HG03103 (cell line): ENCODE data around the gene L1CAM.
A peak's percentile ranks its signal among the peaks of the same experiment; 100 is the strongest.

Source experiments
- ATAC-seq: cut with Tn5 transposase; IDR thresholded peaks from one replicate; pipeline ENCODE4 v1.9.1; 2021; ENCODE audit warnings: low read depth; ENCODE audit not compliant: unreplicated experiment

L1CAM gene

DNA sequence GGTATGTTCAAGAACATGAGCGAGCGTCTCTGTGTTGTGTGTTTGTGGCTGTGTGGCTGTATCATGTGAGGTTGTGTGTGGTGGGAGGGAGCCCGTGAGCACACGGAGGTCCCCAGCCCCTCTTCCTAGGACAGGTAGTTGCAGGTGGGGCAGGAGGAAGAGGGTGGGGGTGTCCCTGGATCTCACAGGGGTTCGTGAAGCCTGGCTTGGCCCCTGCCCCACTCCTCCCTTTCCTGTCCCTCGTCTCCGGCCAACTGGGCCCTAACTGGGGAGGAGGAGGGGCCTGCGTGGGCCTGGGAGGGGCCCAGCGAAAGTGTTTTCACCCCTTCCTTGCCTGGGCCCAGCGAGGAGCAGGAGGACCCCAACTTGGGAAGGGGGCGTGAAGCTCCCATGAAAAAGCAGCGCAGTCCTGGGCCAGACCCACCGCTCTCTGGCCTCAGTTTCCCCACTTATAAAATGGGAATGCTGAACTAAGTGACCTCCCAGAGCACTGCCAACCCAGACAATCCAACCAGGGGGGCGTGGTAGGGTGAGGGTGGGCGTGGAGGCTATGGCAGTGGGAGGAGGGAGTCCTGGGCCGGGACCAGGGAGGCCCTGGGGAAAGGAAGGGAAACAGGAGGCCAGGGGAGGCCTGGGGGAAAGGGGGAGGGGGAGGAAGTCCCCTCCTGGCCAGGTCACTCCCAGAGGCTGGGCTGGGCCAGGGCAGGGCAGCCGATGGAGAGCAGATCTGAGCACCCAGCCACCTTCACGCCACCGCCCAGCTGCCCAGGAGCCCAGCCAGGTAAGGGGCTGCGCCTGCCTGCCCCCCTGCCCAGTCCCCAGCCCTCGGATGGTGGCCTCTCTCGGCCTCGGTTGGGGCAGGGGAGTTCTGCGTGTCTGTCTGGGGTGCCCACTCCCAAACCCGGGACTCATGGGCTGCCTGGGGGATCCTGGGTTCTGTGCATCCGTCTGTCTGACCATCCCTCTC is 18.3 kb upstream of the L1CAM start, which contains the start of gene AVPR2:
AVPR2 (plus strand) TSS at position 683 of the 967 bp plus-strand sequence. CDS start 473 bp downstream, outside the sequence.
- ATAC-seq: no peak

DNA sequence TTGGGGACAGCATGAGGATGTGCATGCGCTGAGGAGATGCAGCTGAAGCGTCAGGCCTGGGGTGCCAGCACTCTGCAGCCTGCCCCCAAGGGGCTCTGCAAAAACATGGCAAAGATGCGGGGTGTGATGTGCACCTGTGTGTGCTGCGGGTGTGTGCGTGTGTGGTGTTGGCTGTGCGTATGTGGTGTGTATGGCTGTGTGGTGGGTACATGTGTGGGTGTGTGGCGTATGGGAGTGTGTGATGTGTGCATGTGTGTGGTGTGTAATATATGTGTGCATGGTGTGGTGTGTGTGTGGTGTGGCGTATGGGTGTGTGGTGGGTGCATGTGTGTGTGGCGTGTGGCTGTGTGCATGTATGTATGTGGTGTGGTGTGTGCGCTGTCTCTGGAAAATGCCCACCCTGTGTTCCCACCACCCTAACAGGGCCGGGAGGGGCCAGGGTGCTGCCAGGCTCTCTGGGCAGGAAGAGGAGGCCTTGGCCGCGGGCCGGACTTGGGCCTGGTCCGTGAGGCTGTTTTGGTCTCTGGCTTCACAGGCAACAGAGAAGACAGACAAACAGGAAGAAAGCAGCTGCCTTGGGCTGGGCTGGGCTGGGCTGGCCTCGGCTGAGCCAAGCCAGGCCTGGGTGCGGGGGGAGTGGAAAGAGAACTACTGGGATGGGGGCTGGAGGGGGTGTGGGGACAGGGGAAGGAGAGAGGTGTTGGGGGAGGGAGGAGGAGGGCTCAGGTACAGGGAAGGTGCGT is 17.4 kb upstream of the L1CAM start:
- ATAC-seq: no peak

DNA sequence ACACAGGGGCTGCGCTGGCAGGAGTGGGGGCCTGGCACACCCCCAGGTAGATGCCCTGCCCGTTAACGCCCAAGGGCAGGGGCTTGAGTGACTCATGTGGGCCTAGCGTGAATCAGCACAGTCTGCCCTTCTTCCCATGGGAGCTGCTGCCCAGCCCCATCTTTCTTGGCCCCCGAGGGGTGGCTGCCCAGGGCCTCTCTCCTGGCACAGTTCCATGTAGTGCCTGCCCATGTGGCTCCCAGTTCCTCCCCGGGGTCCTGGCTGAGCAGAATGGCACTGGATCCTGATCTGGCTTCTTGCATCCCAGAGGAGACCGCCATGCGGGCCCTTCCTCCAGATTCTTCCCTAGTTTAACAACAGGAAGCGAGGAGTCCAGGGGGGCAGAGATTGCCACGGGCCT is 16.4 kb upstream of the L1CAM start:
- ATAC-seq: no peak

DNA sequence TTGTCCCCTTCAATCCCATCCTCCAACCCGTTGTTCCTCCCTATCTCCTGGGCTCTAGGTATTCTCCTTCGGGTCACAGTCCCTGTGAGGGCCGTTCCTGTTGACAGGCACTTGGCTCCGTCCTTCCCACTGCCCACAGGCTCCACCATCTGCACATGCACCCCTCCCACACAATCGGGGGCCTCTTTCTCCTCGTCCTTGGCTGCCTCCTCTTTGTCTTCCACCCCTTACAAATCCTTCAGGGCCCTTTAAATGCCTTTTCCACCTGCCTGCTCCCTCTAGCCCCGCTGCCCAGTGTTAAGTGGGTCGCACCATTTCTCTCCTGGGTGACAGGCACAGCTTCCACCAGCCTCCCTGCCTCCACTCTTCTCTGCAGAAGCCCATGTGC is 15.8 kb upstream of the L1CAM start:
- ATAC-seq: no peak

DNA sequence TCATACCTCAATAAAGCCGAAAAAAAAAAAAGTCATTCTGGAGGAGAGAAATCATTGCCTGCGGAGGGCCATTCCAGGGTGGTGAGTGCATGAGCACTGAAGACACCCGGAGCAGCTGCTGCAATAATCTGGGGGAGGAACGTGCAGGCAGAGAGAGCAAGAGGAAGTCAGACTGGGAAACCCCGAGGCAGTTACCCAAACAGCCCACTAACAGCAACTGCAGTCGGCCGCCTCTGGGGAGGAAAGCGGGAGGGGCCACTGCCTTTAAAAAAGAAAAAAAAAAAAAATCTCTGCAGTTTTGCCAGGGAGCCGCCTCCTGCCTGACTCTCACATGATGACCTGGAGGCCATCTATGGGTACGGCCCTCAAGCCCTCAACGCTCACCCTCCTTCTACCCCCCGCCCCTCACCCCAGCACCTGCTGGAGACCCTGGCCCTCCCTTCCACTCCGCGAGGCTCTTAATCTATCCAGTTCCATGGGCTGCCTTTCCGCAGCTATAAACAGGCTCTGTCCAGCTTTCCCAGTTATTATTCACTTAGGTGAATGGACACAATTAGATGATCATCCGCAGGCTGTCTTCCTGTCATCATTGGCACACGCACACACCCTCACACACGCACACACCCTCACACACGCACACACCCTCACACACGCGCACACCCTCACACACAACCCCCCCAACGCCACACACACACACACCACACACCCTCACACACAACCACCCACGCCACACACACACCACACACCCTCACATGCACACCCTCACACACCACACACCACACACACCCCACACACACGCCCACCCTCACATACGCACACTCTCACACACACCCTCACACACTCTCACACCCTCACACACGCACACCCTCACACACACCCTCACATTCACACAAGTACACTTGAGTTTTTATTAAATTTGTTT is 15.1 kb upstream of the L1CAM start:
- ATAC-seq: peak; percentile 76

DNA sequence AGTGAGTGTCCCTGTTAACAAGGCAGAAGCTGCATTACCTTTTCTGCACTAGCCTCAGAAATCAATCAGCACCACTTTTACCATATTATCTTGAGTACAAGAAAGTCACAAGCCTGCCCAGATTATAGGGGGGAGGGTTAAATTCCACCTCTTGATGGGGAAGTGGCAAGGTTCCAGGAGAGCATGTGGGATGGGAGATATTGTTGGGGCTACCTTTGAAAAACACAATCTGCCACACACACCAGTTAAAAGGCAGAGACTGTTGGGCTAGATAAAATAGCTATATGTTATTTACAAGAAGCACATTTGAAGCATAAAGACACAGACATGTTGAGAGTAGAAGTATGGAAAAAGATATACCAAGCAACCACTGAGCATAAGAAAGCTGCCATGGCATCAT is 11.9 kb upstream of the L1CAM start:
- ATAC-seq: no peak

DNA sequence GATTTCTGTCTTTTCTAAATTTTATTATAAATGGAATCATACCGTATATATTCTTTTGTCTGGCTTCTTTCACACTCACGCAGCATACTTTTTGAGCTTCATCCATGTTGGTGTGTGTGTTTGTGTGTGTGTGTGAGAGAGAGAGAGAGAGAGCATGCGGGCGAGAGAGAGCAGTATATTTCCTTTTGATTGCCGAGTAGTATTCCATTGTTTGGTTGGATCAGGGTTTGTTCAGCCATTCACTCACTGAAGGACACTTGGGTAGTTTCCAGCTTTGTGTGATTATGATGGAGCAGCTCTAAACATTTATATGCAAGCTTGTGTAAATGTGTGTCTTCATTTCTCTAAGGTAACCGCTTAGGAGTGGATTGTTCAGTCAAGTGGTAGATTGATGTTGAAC is 3.1 kb upstream of the L1CAM start:
- ATAC-seq: no peak

DNA sequence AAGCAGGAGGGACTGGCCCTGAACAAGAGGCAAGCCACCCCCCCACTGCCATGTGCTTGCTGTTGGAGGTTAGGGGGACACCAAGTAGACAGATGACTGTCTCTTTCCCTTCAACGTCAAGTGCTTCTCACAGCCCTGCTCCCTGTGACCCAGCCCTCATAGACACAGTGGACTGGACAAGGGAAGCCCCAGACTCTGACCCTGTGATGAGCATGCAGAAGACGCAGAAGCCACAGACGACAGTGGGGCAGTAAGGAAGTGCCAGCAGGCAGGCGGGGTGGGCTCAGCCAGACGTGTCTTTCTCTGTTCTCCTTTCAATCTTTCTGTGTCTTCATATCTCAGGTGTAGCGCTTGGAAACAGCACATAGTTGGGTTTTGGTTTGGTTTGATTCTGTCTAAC is 2.4 kb upstream of the L1CAM start:
- ATAC-seq: no peak

DNA sequence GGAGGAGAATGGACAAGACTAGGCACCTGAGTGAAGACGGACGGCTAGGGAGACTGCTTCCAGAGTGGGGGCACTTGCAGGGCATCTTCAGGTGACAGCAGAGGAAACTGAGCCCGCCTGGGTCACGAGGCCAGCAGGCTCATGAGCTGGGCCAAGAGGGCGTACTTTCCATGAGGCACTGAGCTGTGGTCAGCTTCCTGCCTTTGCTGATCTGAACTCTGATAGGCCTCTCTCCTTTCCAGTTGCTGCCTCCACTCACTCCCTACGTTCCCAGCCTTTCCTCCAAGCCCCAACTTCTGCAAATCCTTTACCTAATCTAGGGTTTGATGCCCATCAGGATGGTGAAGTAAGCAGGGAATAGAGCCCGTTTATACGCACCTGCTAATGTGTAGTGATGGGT is 1.4 kb upstream of the L1CAM start:
- no peak for ATAC-seq

DNA sequence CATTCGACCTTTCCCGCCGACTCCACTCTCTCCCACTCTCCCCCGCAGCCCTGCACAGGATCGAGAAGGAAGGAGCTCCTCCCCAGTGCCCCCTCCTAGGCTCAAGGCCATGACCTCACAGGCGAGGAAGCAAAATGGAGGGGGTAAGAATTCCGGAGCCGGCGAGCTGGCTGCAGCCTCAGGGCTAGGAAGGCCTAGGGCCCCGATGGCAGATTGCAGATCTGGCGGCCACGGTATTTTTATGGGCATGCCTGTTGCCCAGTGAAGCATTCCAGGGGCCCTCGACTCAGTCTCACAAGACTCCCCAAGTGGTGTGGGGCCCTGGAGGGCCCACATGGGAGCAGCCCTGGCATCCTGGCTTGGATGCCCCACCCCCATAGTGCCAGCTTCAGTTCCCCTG is 942 bp upstream of the L1CAM start:
- ATAC-seq: no peak

DNA sequence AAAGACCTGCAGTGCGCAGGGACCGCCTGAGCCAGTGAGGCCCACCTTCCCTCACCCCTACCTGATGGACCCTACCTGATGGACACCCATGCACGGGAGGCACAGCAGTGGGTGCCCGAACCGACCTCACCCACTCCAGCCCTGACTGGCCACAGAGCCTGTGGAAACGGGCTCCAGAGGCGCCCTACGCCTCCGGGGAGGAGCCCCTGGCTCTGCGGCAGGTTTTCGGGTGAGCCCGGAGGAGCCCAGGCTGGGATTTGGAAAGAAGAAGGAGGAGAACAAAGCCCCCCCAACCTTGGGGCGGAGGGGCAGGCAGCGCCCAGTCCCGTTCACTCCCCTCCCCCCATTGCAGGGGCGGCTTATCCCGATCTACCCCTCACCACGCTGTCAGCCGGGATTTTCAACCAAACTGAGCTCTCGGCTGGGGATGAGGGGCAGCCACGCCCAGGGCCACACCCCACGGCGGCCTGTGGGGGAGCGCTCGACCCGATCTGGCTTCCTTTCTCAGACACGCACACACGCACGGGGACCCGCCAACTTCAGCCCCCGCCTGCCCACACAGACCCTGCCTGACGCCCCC is 675 bp downstream of the L1CAM start:
- no peak for ATAC-seq

DNA sequence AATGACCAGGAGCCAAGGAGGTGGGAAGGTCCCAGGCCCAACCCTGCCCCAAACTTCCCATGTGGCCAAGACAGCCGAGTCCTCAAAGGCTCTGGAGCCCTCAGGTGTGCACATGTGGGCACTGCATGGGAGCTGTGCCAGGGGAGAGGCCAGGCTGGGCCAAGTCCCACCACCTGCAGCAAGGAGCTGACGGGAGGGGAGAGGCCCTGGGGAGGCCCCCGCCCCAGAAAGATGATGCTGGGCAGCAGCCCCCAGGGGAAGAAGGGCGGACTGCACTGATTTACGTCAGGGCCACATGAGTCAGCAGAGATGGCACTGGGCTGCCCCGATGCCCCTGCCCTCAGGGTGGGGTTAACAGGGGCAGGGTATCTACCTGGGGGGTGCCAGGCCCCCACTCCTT is 1.4 kb downstream of the L1CAM start:
- no peak for ATAC-seq

DNA sequence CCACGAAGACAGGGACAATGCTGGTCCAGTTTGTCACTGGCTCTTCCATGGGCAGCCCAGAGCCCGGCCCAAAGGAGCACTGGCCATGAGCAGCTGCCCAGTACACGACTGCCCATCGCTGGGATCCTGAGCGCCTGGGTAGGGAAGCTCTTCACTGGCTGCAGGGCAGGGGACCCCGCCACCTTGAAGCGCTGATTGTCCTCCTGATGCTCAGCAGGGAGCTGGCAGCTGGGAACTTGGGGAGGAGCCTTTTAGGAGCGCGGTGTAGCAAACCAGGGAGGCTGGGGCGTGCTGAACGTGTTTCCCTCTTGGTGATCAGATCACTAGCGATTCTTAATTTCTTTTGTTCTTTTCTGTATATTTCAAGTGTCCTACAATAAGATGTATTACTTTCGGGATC is 1.8 kb downstream of the L1CAM start:
- no peak for ATAC-seq

DNA sequence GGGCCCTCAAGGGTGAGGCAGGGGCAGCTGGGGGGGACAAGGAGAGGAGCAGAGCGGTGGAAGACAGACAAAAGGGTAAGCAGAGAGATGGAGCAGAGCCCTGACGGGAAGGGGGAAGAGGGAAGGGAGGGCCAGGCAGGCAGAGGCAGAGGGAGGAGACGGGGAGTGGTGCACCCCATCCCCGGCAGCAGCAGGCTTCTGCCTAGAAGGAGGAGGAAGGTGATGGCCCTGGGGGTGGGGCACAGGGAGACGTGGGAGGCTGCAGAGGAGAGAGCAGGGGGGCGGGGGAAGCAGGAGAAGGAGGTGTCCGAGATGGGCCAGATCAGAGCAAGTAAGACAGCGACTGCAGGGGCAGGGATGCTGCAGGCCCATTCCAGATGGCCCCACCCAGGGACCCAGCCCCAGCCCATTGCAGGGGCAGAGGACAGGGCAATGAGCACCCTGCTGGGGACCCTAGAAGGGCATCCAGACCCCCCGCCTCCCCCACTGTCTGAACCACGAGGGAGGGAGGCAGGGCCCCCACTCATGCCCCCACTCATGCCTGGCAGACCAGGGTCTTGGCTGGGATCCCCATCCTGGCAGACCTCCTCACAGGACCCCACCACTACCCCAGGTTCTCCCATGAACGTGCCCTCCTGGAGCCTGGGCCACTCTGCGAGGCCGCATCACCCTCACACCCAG is 2.7 kb downstream of the L1CAM start:
- no peak for ATAC-seq

DNA sequence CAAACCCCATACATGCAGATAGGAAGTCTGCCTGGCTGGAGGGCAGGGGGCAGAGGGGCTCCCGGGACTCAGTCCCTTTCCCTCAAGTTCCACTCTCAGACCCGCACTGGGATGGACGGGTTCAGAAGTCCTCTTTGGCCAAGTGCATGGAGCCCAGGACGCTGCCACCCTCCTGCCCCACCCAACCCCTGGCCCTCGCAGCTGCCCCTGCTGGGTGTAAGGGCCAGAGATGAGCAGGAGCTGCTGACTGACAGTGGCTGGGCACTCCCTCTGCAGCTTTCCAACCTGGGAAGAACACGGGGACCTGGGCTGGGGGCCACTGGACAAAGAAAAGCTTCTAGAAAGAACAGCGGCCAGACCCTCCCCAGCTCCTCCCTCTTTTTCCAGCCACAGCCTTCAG is 3.4 kb downstream of the L1CAM start:
- ATAC-seq: no peak

DNA sequence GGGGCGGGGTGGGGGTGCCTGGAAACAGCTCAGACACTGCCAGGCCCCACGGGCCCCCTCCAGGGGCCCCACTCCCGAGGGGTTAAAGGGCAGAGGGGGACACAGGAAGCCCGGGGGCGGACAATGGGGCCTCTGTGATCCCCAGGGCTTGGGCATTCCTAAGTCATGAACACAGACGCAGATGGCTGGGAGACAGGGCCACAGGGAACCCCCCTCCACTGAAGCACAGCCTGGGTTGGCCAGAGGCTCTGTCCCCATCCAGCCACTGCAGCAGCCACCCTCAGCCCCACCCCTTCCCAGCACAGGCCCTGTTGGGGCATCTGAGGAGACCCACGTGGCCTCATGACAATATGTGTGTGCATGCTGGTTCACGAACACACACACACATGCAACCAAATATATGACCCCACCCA is 3.9 kb downstream of the L1CAM start:
- ATAC-seq: no peak

DNA sequence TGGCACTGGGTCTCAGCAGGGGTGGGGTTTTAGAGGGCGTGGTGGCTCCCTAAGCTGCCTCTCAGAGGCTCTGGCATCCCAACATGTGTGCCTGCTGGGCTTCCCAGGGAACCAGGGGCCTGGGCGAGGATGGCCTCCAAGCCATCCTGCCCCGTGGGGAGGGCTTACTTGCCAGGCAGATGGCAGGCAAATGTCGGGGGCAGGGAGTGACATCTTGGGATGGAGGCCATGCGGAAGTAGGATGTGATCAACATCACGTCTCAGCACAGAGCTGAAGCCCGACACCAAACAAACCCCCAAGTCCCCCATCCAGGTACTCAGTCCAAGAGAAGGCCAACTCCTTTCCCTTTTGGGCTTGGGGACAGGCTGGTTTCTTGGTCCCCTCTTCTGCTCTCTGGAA is 4.7 kb downstream of the L1CAM start:
- ATAC-seq: no peak

DNA sequence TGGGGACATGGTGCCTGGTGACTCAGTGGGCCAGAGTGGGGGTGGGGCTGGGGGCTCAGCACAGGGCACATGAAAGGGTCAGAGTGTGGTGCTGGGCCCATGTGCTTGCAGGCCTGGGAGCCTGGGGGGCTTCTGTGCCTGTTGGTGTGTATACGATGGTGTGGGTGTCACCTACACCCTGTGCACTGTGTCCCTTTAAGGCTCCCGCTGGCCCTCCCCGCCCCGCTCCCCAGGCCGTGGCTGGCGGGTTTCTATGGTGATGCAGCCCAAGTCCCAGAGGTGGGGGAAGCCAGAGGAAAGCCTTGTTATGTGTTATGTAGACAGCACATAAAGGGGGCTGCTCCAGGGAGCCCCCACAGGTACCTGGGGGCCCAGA is 5.5 kb downstream of the L1CAM start:
- ATAC-seq: no peak

DNA sequence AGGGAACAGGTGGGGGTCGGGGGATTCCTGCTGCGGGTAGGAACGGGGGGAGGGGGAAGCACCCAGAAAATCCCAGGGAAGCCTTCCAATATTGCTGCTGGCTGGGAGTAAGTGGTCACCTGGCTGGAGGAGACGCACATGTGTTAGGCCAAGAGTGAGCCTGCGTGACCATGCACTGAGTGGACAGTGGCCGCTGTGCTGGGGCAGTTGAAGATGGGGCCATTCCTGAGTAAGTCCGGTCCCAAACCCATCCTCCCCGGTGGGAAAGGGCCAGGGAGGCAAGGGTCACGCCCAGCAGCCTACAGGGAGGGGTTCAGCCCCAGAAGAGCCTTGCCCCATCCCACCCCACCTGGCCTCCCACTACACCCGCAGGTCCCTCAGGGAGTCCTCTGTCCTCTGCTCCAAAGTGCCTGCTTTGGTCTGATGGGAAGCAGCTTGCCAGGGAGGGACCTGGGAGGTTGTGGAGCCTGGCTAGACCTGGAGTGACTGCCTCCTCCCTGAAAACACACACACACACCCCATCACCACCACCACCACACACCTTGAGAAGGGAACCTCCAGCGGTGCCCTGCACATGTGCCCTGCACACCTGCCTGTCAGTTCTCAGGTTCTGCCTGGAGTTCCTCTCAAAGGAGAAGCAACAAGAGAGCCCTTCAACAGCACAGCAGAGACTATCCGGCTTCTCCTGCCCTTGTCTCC is 6.1 kb downstream of the L1CAM start:
- no peak for ATAC-seq
